Mammary epithelial cell (primary cell): Measurements from ENCODE around the gene BICDL1.

Source experiments
- CTCF ChIP-seq, 2 donors: IDR thresholded peaks in 1 of 2; conservative IDR thresholded peaks in 1 of 2; 2 replicates each; pipeline ENCODE4 v1.5.1; 2011 to 2012; ENCODE audit warnings: inconsistent platforms in 2 of 2, low read length in 2 of 2, mild to moderate bottlenecking in 2 of 2, control low read depth in 1 of 2, low read depth in 1 of 2; ENCODE audit not compliant: insufficient read depth in 1 of 2; ENCODE audit errors: extremely low read depth in 1 of 2
- EZH2 ChIP-seq: IDR thresholded peaks from 2 replicates; pipeline ENCODE4 v1.6.1; 2012; ENCODE audit warnings: low read length, inconsistent platforms, borderline replicate concordance

- TF ChIP-seq EZH2, result no peak
- TF ChIP-seq CTCF (conservative IDR thresholded peaks at IDR 0.05 in 1 of 2, IDR thresholded peaks at IDR 0.05 in 1 of 2; ENCODE audit: extremely low read depth in 1 of 2, insufficient read depth in 1 of 2, low read depth in 1 of 2, low read length in 2 of 2), result no peak
Observed at GRCh38 chr12:120075034-120075616, 86.1 kb downstream of the BICDL1 start.
